Measurements from ENCODE around the gene SPRYD7. TPM values are rescaled to one million over a fixed set of nuclear protein-coding genes. Genes with fewer than 3 reads are reported as not detected.

Gene SPRYD7
- total RNA-seq, 1 donor from 2014 or later, result 14.6 TPM

GRCh38 chr13:49914947-49915346, 21.2 kb downstream of the SPRYD7 start:
- ATAC-seq, result no peak
- H3K4me3 ChIP-seq, result no peak overlapping the region
- H3K27me3 ChIP-seq, result no peaks in the 10 kb centered on the region
- H3K36me3 ChIP-seq, result peaks cover 54% of the 10 kb centered on the region
- DNase-seq, result no peak
- H3K4me1 ChIP-seq, result no peaks in the 10 kb centered on the region
- intact Hi-C loops (cut with DNase I), result no loop called here
- H3K9me3 ChIP-seq, result no peaks in the 10 kb centered on the region
- H3K27ac ChIP-seq, result no peak overlapping the region
- no peak for TF ChIP-seq CTCF (IDR thresholded peaks at IDR 0.05)

- no peaks in the 10 kb centered on the region for H3K9me3 ChIP-seq
Observed at GRCh38 chr13:49908637-49909036, 27.5 kb downstream of the SPRYD7 start.

GRCh38 chr13:49904729-49905456, 31.2 kb downstream of the SPRYD7 start:
- H3K4me3 ChIP-seq, result no peak overlapping the region
- no peak for TF ChIP-seq CTCF (IDR thresholded peaks at IDR 0.05)
- ATAC-seq, result no peak
- no peaks in the 10 kb centered on the region for H3K9me3 ChIP-seq
- intact Hi-C loops (cut with DNase I), result no loop called here
- H3K36me3 ChIP-seq, result no peaks in the 10 kb centered on the region
- H3K27ac ChIP-seq, result no peak overlapping the region
- no peak for DNase-seq
- H3K27me3 ChIP-seq, result no peaks in the 10 kb centered on the region
- H3K4me1 ChIP-seq, result no peaks in the 10 kb centered on the region

More at GRCh38 chr13:49908637-49909036, 27.5 kb downstream of the SPRYD7 start:
- no peaks in the 10 kb centered on the region for H3K4me1 ChIP-seq
- H3K36me3 ChIP-seq, result peaks cover 6% of the 10 kb centered on the region
- no peak for TF ChIP-seq CTCF (IDR thresholded peaks at IDR 0.05)
- no peaks in the 10 kb centered on the region for H3K27me3 ChIP-seq
- H3K27ac ChIP-seq, result no peak overlapping the region
- no peak overlapping the region for H3K4me3 ChIP-seq
- DNase-seq, result no peak
- intact Hi-C loops (cut with DNase I), result no loop called here
- ATAC-seq, result no peak

GRCh38 chr13:49898792-49899191, 37.3 kb downstream of the SPRYD7 start:
- Histone ChIP-seq H3K27me3 (no peaks in the 10 kb centered on the region), H3K4me3 (no peak overlapping the region), H3K9me3 (no peaks in the 10 kb centered on the region), H3K4me1 (no peaks in the 10 kb centered on the region), H3K27ac (no peak overlapping the region), H3K36me3 (no peaks in the 10 kb centered on the region)
- DNase-seq, result no peak
- ATAC-seq, result no peak
- intact Hi-C loops (cut with DNase I), result no loop called here
- no peak for TF ChIP-seq CTCF (IDR thresholded peaks at IDR 0.05)

- Histone ChIP-seq H3K36me3 (no peaks in the 10 kb centered on the region), H3K4me1 (no peaks in the 10 kb centered on the region), H3K27me3 (no peaks in the 10 kb centered on the region), H3K27ac (no peak overlapping the region), H3K9me3 (no peaks in the 10 kb centered on the region), H3K4me3 (no peak overlapping the region)
- intact Hi-C loops (cut with DNase I), result no loop called here
- ATAC-seq, result no peak
- no peak for TF ChIP-seq CTCF (IDR thresholded peaks at IDR 0.05)
- DNase-seq, result no peak
Observed at GRCh38 chr13:49897713-49898112, 38.4 kb downstream of the SPRYD7 start.
